GM19372 (cell line): ENCODE results near the gene PARD6G.

Source experiments
- ATAC-seq: cut with Tn5 transposase; IDR thresholded peaks from one replicate; pipeline ENCODE4 v1.9.1; 2021; ENCODE audit warnings: mild to moderate bottlenecking, low read depth, moderate library complexity; ENCODE audit not compliant: unreplicated experiment

The PARD6G gene

GRCh38 chr18:80192653-80193385, 54.5 kb downstream of the PARD6G start:
- ATAC-seq = no peak

GRCh38 chr18:80191907-80192652, 55.2 kb downstream of the PARD6G start:
- ATAC-seq = no peak

- no peak for ATAC-seq
These were observed 56.0 kb downstream of the PARD6G start for GRCh38 chr18:80191264-80191663.

GRCh38 chr18:80190311-80190710, 57.0 kb downstream of the PARD6G start:
- ATAC-seq = no peak

GRCh38 chr18:80189531-80189865, 57.8 kb downstream of the PARD6G start:
- ATAC-seq = no peak

- no peak for ATAC-seq
These were observed 58.4 kb downstream of the PARD6G start for GRCh38 chr18:80188643-80189530.

GRCh38 chr18:80187956-80188642, 59.2 kb downstream of the PARD6G start:
- ATAC-seq = no peak

- ATAC-seq = no peak
These were observed 61.8 kb downstream of the PARD6G start for GRCh38 chr18:80185545-80185944.

GRCh38 chr18:80184243-80184772, 63.0 kb downstream of the PARD6G start:
- ATAC-seq = no peak

- no peak for ATAC-seq
These were observed 63.9 kb downstream of the PARD6G start for GRCh38 chr18:80183273-80184050.

- ATAC-seq = no peak
These were observed 64.5 kb downstream of the PARD6G start for GRCh38 chr18:80182855-80183254.

- no peak for ATAC-seq
These were observed 65.5 kb downstream of the PARD6G start for GRCh38 chr18:80181642-80182461.

- ATAC-seq = no peak
These were observed 66.3 kb downstream of the PARD6G start for GRCh38 chr18:80180778-80181564.

GRCh38 chr18:80179857-80180558, 67.3 kb downstream of the PARD6G start:
- ATAC-seq = no peak

GRCh38 chr18:80178935-80179818, 68.1 kb downstream of the PARD6G start:
- ATAC-seq = no peak

GRCh38 chr18:80177128-80177527, 70.2 kb downstream of the PARD6G start:
- ATAC-seq = no peak
